Esophagus squamous epithelium (tissue), 4 donors: ENCODE measurements around the gene UBE2I.

Experiments used
- CTCF ChIP-seq, 6 experiments: fragments of 450-650 bp in 4 of 6; fragments of 200-600 bp in 2 of 6; sonication (generic) in 2 of 6; IDR thresholded peaks; one replicate each; pipeline ENCODE4 v1.5.1; 2016 to 2019; ENCODE audit warnings: antibody characterized with exemption in 6 of 6, mild to moderate bottlenecking in 4 of 6, moderate library complexity in 4 of 6
- POLR2A ChIP-seq, 4 donors: fragments of 450-650 bp; IDR thresholded peaks; one replicate each; pipeline ENCODE4 v1.6.1; 2017; ENCODE audit warnings: antibody characterized with exemption in 4 of 4, mild to moderate bottlenecking in 4 of 4, moderate library complexity in 3 of 4

GRCh38 chr16:1346422-1347285 is 37.2 kb downstream of the UBE2I start:
- TF ChIP-seq CTCF (IDR thresholded peaks at IDR 0.05) (peak in 1 of 6 experiments; percentile 14), POLR2A (IDR thresholded peaks at IDR 0.05) (no peak)
